Measurements from ENCODE around the gene PLAC8.

PLAC8 gene, protein sequence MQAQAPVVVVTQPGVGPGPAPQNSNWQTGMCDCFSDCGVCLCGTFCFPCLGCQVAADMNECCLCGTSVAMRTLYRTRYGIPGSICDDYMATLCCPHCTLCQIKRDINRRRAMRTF

DNA sequence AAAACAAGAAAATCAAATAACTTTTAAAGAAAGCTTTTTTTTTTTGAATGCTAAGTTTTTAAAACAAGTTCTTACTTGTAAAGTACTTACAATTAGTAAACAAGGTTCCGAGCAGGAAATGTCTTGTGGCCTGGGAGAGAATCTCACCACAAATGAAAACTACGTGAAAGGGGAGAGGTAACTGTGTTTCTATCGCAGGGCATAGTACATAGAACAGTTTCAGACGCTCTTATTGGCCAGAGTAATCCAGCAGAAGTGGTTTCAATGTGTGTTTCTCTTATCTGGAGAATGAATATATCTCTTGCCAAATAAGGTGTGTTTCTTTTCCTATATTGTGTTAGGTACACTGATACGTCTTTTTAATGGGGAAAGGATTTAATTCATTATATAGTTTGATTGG, at the start of gene PLAC8:
Gene PLAC8 (minus strand): TSS at position 154 of the 400 bp plus-strand sequence. CDS start 6,808 bp downstream, outside the sequence.
- no peak for DNase-seq (ENCODE audit: low read depth)

DNA sequence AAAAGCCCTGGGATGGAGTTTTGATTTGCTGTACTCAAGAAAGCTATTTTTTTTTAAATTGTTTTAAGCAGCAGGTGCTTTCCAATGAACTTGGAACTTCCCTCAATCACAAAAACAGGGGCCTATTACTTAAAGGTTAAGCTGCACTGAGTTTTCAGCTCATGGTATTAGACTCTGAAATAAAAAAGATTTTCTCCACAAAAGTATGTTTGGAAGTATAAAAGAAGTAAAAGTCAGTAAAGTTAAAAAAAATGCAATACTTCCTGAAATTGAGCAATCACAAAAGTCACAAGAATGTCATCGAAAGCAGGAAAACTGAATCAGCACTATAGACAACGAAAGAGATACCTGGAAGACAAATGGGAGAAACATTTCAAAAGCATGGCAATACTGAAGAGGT, 38.9 kb upstream of the PLAC8 start:
- DNase-seq (ENCODE audit: low read depth), result no peak

DNA sequence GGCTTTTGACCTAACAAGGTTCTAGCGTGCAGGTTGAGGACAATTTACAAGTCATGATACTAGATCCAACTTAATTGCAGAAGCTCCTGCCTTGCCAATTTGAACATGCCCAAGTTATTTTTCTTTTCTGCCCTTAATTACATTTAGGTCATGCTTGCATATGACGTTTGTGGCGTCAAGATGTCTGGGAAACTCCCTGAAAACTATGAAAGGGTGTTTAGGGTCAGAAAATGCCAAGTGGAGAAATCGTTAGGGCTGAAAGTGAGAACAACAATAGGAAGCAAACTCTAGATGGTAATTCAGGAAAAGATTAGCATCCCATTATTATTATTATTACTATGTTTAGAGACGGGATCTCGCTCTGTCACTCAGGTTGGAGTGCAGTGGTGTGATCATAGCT, 38.2 kb upstream of the PLAC8 start:
- DNase-seq (ENCODE audit: low read depth), result no peak

DNA sequence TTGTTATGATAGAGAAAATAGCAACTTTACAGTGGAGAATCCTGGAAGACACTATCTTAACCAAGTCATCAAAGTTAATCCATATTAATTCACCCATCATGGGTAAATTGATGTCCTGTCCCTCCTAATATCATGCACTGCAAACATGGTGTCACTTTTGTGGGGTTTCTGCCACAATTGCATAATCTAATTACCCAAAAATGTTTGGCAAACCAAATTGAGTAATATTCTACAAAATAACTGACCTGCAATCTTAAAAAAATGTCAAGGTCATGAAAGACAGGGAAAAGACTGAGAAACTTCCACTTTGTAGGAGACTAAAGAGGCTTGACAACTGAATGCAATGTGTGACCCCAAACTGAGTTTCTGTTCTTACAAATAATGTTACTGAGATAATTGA, 37.1 kb upstream of the PLAC8 start:
- DNase-seq (ENCODE audit: low read depth), result no peak

DNA sequence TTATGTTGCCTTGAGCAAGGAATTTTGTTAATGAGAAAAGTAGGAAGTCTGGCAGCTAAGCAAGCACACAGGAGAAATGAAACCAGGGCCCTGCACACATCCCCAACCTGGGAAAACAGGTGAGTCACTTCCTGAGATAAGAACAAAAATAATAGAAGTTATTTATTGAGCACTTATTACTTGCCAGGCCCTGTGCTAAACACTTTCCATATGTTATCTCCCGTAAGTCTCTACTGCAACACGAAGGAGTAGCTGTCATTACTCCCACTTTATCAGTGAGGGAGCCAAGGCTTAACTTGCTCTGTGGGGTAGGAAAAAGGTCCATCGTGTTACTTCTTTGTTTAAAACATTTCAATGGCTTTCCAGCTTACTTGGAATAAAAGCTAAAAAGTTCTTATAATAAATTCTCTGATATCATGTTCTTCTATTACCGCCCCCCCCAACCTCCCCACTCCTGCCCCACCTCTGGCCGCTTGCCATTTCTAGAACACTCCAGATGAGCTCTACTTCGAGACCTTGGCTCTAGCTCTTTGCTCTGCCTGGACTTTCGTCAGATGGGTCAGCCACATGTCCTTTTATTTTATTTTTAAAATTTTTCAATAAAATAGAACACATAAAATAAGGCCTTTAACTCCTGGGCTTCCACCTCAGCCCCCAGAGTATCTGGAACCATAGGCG, 36.3 kb upstream of the PLAC8 start:
- DNase-seq (ENCODE audit: low read depth), result no peak

DNA sequence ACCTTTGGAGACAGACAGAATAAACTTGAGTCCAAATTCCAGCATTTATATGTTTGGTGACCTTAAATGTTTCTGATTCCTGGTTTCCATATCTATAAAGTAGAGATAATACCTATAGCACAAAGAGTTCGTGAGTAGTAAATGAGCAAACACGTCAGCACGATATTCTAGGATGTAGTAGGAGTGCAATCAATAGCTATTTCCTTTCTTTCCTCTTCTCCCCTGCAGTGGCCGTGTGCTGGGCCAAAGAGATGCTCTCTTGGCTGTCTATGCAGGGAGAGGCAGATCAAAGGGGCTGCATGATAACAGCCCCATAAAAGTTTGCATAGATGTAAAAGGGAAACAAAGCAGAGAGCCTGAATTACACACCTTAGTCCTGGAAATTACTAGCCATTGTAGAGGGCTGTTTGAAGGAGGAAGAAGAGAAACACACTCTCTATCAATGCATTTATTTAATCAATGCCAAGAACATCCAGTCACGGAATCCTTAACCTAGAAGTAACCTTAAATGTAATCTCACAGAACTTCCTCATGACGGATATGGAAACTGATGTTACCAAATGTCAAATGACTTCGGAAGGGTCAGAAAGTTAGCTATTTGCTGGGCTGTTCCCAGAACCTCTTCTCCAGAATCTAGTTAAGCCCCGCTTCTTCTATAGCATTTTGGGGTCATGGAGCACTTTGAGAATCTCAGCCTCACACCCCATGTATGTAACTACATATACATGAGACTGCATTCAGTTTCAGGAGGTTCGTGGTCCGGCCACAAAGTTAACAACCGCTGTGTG, 35.5 kb upstream of the PLAC8 start:
- DNase-seq (ENCODE audit: low read depth), result no peak

DNA sequence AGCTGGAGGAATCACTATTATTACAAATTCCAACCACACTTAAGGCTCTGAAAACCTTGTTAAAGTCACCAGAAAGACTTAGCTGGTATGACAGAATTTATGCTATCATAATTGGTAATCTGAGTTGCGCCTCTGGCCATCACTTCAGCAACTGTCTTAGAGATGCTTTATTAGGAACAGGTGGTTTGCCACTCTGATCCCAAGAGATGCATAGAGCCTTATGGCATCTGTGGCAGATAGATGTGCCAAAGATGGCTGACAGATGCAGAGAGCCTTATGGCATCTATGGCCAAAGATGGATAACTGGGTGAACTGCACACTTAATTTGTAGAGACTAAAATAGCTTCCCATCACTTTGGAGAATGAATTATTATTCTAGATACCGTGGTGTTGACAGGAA, 32.3 kb upstream of the PLAC8 start:
- no peak for DNase-seq (ENCODE audit: low read depth)

DNA sequence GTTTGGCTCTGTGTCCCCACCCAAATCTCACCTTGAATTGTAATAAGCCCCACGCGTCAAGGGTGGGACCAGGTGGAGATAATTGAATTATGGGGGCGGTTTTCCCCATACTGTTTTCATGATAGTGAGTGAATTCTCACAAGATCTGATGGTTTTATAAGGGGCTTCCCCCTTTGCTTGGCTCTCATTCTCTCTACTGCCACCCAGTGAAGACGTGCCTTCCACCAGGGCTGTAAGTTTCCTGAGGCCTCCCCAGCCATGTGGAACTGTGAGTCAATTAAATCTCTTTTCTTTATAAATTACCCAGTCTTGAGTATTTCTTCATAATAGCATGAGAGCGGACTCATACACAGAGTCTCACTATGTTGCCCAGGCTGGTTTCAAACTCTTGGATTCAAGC, 31.2 kb upstream of the PLAC8 start:
- DNase-seq (ENCODE audit: low read depth), result peak; percentile 8

DNA sequence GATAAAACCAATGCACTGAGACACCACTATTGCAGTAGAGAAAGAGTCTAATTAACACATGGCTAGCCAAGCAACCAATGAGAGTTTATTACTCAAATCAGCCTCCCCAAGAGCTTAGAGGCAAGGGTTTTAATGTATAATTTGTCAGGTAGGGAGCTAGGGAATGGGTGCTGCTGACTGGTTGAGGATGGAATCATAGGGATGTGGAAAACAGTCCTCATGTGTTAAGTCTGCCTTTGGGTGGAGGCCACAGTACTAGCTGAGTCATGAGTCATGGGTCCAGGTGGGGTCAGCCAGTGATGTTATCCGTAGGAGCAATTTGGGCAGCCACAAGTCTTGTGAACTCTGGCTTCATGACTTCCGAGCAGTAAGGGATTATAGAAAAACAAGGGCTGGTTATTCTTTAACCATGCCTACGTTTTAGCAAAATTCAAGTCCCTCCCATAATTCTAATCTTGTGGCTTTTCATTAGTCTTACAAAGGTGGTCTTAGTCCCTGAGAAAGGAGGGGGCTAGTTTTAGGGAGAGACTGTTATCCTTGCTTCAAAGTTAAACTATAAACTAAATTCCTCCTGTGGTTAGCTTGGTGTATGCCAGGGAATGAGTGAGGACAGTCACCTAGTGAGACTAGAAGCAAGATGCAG, 25.1 kb upstream of the PLAC8 start:
- DNase-seq (ENCODE audit: low read depth), result no peak

DNA sequence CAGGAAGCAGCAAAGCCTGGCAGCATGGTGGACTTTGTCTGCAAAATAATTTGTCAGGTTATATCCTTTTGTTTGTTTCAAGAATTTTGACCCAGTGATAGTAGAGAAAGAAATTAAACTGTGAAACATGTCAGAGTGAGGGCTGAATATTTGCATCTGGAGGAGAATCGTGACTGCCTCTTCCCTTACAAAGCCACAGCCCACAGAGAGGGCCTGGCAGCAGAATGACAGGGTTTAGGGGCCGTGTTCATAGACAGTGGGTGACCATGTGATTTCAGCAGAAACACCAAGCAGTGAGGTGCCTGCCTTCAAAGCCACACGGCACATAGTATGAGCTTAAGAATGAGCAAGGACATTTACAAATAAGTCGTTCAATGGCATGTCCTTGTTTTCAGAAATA, 24.4 kb upstream of the PLAC8 start:
- DNase-seq (ENCODE audit: low read depth), result no peak

DNA sequence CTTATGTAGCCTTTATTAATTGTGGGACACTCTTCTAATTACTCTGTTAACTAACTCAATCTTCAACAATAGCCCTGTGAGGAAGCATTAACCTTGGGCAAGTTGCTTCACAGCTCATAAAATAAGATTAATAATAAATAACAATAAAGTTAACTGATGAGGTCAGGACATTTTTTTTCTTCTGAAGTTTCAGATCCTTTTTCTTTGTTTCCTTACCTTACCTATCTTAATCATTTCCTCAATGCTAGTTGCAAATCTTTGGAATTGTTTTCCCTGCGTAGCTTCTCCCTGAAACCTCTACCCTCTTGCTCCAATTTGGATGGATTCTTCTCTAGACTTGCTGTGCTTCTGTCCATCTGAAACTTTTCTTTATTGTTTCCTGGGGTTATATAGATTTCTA, 17.5 kb upstream of the PLAC8 start:
- no peak for DNase-seq (ENCODE audit: low read depth)

DNA sequence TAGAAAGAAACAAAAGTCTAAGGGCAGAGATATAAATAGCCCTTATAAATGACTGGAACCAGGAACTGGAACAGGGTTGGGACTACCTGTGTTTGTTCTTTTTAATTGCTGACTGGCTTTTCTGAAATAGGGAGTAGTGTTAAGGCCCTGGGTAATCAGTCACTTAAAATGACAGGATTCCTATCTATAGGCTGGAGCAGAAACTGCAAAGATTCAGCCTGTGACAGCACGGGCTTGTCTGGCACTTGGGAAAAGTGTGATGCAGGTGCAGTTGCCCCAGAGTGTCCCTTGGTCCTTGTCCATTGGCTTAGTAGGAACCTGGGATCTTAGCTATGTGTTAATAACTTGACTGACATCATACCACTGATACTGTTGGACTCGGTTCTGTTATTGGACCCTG, 14.7 kb upstream of the PLAC8 start:
- no peak for DNase-seq (ENCODE audit: low read depth)

DNA sequence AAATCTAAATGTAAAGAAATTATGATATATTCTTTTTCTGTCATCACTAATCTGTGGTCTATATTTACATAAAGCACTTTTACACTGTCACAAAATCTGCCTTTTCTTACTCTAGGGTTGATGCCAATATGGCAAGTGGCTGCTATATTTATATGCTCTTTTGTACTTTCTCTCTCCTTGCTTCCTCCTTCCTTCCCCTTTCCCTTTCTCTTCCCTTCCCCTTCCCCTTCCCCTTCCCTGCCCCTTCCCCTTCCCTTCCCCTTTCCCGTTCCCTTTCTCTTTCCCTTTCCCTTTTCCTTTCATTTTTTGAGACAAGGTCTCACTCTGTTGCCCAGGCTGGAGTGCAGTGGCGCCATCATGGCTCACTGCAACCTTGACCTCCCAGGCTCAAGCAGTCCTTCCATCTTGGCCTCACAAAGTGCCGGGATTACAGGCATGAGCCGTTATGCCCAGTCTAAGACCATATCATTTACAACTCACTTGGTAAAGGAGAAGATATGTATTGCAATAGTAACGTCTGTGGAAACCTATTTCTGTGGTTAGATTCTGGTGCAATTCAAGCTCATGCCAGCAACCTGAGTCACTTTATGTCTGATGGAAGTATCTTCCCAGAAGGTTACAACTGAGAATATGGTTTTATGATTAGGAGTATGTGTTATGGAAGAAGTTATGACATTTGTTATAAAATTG, 13.9 kb upstream of the PLAC8 start:
- DNase-seq (ENCODE audit: low read depth), result no peak

DNA sequence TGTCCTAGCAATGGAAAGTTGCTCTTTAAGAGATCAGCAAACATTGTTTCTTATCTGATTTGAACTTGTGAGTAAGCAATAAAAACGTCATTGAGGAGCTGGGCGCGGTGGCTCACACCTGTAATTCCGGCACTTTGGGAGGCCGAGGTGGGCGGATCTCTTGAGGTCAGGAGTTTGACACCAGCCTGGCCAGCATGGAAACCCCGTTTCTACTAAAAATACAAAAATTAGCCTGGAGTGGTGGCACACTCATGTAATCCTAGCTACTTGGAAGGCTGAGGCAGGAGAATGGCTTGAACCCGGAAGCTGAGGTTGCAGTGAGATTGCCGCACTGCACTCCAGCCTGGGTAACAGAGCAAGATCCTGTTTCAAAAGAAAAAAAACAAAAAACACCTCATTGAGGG, 11.2 kb upstream of the PLAC8 start:
- no peak for DNase-seq (ENCODE audit: low read depth)

DNA sequence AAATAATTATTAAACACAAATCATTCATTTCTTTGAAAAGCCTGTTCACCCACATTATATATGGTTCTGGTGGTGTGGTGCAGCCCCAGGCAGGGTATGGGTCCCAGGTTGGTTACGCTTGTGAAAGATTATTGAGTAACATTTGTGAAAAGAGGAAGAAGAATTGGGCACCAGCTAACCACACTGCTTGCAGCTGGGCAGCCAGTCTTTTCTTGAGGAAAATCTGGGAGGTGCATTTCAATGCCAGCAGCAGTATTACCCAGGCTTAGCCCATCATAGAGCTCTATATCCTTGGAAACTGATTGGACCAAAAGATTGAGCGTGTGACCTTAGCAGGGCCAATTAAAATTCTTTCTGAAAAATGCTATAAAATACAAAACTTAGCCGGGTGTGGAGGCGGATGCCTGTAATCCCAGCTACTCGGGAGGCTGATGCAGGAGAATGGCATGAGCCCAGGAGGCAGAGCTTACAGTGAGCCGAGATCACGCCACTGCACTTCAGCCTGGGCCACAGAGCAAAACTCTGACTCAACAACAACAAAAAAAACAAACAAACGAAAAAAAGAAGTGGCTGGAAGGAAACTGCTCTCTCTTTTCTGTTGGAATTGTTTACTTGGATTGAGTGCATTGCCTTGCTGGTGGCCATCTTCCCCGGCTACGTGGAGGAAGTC, 9.7 kb upstream of the PLAC8 start:
- DNase-seq (ENCODE audit: low read depth), result no peak

DNA sequence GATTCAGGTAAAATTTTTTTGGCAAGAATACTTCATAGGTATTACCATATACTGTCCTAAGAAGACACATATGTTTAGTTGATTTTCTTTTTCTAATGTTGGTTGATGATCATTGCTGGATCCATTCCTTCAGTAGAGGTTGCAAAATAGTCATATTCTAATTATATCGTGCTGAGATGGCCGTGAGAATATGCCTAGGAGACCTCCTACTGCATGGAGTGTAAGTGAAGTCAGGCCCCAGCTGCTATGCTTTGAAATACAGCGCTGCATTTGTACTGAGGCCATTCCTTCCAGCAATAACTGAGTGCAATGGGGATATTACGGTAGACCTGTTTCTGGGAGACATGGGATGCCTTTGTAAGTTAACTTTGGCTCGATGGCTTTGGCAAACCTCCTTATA, 6.7 kb upstream of the PLAC8 start:
- no peak for DNase-seq (ENCODE audit: low read depth)

DNA sequence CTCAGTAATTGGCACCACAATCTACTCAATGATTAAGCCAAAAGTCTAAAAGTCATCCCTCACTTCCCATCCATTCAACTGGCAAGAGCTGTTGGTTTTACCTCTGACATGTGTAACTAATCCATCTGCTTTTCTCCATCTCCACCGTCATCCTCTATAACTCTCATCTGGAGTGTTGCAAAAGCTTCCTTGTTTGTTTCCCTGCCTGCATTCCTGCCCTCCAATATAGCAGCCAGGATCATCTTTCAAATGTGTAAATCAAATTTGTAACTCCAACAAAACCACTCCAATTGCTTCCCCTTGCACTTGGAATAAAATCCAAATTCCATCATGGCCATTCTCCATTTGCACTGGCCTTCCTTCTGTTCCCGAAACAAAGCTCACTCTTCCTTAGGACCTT, 4.3 kb upstream of the PLAC8 start:
- no peak for DNase-seq (ENCODE audit: low read depth)

DNA sequence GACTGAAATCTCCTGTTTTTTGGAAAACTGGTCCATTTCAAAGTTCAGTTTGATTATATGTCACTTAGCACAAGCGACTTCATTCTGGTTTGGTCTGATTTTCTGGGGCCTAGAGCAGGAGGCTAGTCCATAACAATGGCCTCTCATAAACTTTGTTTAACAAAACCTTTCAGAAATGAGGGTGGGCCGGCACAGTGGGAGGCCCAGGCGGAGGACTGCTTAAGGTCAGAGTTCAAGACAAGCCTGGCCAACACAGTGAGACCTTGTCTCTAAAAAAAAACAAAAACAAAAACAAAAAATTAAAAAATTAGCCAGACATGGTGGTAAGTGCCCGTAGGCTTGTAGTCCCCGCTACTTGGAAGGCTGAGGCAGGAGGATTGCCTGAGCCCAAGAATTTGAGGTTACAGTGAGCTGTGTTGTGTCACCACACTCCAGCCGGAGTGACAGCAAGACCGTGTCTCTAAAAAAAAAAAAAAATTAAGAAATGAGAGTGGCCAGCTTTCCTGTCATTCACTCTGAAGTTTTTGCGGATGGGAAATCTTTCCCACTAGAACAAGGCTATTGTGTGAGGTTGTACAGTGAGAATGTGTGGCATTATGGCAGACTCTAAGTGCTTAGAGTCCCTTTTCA, 1.2 kb upstream of the PLAC8 start:
- no peak for DNase-seq (ENCODE audit: low read depth)

DNA sequence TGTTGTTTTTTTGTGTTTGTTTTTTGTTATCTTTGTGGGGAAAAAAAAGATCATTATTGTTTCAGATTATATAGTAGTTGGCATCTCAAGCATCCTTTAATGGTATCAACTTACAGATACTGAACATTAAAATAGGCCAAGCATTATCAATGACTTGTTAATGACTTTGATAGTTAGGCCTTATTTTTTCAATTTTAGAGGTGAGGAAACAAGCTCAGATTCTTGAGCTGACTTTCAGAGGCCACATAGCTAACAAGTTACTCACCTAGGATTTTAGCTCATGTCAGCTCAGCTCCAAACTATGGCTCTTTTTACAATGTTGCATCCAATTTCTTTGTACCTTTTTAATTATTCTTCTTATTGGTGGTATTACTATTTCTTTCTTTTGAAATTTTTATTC, 471 bp upstream of the PLAC8 start:
- DNase-seq (ENCODE audit: low read depth), result no peak

DNA sequence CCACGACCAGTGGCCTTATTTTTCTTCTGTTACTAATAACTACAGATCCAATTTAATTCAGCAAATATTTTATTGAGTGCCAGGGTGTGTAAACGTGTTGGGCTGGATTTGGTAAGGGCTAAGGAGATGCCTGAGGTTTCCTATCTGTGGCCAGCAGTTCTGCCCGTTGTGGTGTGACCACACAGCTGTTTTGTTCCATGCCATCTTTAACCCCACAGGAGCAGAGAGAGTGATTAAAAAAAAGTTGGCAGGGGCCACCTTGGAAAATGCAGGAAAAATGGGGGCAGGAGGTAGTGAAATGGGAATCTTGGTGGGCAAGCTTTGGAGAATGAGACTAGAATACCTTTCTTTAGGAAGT, 1.1 kb downstream of the PLAC8 start:
- DNase-seq (ENCODE audit: low read depth), result no peak

DNA sequence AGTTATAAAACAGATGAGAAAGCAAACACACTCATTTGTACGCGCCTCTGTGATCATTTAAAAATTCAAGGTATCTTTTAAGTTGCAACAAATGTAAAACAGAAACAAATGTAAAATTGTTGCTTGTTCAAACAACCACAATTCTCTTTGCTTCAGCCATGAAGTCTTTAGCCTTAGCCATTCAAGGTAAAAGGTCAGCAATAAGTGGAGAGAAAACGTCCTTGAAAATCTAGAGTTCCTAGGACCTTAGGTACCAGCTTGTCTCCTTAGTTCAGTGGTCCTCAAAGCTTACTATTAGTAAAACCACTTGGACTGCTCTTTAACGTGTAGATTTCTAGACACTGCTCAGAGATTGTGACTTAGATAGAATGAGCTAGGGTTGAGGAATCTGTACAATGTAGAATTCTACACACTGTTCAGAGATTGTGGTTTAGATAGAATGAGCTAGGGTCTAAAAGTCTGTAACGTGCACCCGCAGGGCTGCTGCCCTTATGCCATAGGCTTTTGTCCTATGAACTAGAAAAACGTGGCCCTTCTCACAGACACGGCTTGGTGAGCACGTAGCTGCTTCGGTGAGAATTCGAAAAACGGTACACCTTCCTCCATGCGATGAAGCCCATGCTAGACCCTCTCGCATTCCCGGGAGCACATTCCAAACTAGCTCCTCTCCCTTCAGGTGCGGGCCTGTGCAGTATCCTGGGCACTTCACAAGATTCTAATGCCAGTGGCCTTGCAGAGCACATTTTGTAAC, 1.7 kb downstream of the PLAC8 start:
- DNase-seq (ENCODE audit: low read depth), result no peak

Data from stimulated activated CD4-positive, alpha-beta T cell treated with anti-CD3 and anti-CD28 coated beads, Interleukin-2, amount 100 ng/mL, for 4 hours (primary cell).